Jurkat, Clone E6-1 (cell line): Measurements from ENCODE around the gene ATRN.

ENCODE experiments used
- DNase-seq: peaks from one replicate; pipeline ENCODE4 v3.0.0-alpha.2; 2011; ENCODE audit warnings: low read depth, low spot score
- H3K4me3 ChIP-seq: 2 replicates; pipeline ENCODE4 v1.5.1; 2011; ENCODE audit warnings: mild to moderate bottlenecking, low read length, control low read depth, moderate library complexity

ATRN gene

DNA sequence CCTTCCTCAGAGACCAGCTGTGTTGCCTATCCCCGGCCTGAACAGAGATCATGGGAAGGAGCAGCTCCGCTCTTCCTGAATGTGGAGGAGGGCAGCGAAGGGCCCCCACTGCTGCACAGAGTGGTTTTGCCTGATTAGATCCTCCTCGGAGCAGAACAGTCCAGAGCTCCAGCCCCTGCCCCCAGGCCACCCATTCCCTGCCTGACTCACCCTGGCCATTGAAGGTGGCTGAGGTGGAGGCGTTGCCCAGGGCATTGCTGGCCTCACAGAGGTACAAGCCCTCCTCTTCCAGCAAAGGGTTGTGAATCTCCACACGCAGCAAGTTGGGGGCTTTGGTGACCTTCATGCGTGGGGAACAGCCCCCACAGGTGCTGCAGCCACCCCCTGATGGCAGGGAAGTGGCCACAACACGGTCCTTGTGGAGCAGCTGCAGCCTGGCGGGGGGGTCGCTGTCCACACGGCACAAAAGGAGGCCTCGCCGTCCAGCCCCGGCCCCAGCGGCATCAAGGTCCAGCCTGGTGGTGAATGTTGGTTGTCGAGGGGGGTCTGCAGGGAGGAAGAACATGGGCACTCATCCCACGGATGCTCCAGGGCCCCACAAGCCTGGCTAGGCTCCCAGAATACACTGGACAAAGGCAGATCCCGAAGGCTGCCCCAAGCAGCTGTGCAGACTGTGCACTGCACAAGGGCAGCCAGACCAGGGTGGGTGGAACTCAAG is 226.9 kb downstream of the ATRN start:
- no peak overlapping the region for H3K4me3 ChIP-seq
- no peak for DNase-seq

DNA sequence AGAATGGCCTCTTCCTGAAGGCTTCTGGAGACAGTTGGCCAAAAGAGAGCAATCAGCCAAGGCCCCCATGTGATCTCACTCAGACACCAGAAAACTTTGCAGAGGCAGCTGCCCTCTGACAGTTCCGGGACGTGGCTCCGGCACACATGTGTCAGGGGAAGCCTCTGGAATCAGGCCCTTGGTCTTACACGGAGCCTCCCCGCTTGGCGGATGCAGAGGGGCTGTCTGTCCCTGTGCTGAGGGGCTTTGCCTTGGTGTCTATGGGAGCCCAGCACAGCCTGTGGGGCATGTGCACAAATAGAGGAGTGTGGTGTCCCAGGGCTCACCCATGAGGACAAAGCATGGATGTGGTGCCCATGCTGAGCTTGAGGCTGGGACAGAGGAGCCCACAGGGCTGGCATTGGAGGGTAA is 227.8 kb downstream of the ATRN start:
- H3K4me3 ChIP-seq: no peak overlapping the region
- no peak for DNase-seq

DNA sequence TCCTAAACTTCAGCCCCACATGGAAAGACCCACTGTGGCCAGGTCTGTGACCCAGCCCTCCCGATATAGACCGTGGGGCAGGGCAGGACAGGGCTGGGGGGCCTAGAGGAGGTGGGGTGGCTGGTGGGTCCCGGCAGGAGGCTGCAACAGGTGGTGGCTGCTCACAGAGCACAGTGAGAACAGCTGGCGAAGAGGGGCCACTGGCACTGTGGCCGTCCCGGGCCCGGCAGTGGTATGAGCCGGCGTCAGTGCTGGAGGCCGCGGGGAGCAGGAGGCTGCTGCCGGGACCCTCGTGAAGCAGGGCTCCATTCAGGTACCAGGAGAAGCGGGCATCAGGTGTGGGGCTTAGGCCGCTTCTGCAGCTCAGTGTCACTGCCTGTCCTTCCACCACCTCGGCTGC is 228.2 kb downstream of the ATRN start:
- no peak overlapping the region for H3K4me3 ChIP-seq
- no peak for DNase-seq
